NCI-H187 (cell line): Measurements from ENCODE around the gene MDM2.

ENCODE experiments used
- DNase-seq, 2 experiments: peaks; one replicate each; lab custom pipeline; 2025; lab: John Stamatoyannopoulos, UW

MDM2 gene

DNA sequence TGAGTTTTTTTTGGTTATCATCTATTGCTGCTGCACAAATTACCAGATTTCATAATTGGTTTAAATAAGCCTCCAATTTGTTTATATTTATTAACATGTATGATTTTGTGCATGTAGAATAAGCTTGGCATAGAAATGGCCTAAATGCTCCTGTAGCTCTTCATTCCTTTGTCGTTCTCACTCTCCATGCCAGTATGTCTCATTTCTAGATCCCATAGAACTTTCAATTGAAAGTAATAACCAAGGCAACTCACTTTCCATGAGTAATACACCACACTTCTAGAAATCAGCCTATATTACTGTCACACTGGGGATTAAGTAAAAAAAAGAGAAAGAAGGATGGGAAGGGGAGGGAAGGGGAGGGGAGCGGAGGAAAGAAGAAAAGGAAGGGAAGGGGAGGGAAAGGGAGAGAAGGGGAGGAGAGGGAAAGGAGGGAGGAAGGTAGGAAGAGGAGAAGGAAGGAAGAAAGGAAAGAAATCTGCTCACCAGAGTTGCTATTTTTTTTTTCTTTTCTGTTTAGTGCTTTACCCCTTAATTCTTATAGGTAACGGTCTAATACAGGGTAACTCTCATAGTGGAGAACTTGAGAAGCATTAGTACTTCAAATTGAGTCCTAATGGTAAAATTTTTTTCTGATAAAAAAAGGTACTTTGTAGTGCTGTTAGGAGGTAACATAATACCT is 45.6 kb downstream of the MDM2 start:
- DNase-seq, result no peak

- no peak for DNase-seq
These were observed 46.1 kb downstream of the MDM2 start for GRCh38 chr12:68854078-68854468.

- no peak for DNase-seq
These were observed 46.6 kb downstream of the MDM2 start for GRCh38 chr12:68854554-68854953.

DNA sequence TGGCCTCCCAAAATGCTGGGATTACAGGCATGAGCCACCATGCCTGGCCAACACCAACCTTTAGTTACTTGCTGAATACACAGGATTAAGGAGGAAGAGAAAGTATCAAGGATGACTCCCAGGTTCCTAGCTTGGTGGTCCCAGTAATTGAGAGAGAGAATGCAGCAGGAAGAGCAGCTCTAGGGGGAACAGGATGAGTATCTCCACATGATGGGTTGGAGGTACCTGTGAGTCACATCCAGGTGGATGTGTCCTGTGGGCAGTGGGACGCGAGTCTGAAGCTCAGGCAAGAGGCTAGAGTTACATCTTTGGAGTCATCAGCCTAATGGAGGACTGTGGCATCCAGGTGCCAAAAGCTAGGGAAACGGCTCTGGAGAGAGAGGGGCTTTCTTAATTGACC is 47.1 kb downstream of the MDM2 start:
- no peak for DNase-seq

DNA sequence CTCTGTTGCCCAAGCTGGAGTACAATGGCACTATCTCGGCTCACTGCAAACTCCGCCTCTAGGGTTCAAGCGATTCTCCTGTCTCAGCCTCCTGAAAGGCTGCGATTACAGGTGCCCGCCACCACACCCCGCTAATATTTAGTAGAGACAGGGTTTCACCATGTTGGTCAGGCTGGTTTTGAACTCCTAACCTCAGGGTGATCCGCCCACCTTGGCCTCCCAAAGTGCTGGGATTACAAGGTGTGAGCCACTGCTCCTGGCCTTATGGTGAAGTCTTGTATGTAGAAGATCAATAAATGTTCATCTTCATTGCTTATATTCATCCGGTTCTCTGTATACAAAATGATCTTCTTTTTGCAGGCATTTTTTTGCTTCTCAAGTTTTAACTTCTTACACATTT is 47.8 kb downstream of the MDM2 start:
- no peak for DNase-seq

- DNase-seq, result no peak
These were observed 48.5 kb downstream of the MDM2 start for GRCh38 chr12:68856510-68856909.

DNA sequence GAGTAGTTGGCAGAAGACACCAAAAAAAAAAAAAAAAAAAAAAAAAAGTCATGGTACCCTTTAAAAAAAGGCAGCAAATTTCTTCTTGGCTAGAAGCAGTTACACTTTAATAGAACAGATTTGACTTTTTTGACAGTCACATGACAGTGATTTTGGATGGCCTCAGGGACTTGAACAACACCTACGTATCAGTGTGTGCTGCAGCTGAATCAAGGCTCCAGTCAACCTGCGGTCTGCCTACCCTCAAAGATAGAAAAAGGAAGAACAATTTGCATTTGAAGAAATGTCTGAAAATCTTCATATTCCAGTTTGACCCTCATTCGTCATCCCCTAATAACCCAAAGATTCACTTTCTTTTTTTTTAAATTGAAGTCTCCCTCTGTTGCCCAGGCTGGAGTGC is 53.9 kb downstream of the MDM2 start:
- DNase-seq, result no peak

- no peak for DNase-seq
These were observed 55.3 kb downstream of the MDM2 start for GRCh38 chr12:68863109-68863770.

DNA sequence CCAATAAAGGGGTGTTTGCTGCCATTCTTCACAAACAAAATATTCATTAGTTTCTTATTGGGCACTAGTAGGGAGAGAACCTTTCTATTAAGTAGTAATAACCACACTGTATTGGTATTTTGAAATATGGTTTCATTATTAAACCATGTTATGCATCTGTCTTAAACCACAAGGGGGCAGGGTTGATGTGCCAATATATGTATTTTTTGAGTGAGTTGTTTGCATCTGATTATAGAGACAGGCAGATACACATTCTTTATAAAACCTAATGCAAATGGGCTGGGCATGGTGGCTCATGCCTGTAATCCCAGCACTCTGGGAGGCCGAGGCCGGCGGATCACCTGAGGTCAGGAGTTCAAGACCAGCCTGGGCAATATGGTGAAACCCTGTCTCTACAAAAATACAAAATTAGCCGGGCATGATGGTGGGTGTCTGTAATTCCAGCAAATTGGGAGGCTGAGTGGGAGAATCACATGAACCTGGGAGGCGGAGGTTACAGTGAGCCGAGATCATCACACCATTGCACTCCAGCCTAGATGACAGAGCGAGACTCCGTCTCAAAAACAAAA is 56.0 kb downstream of the MDM2 start:
- DNase-seq, result peak; percentile 10 to 60

DNA sequence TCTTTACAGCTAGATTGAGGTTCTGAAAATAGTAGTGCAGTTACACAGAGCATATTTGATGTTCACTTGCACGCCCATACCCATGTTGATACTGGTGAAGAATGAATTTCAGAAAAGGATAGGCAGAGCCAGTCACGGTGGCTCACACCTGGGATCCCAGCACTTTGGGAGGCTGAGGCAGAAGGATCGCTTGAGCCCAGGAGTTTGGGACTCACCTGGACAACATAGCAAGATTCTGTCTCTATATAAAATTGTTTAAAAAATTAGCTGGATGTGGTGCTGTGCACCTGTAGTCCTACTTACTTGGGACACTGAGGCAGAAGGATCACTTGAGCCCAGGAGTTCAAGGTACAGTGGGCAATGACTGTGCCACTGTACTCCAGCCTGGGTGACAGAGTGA is 56.6 kb downstream of the MDM2 start:
- no peak for DNase-seq

GRCh38 chr12:68865399-68866164 is 57.6 kb downstream of the MDM2 start:
- DNase-seq, result no peak

GRCh38 chr12:68866950-68867349 is 59.0 kb downstream of the MDM2 start:
- DNase-seq, result no peak

DNA sequence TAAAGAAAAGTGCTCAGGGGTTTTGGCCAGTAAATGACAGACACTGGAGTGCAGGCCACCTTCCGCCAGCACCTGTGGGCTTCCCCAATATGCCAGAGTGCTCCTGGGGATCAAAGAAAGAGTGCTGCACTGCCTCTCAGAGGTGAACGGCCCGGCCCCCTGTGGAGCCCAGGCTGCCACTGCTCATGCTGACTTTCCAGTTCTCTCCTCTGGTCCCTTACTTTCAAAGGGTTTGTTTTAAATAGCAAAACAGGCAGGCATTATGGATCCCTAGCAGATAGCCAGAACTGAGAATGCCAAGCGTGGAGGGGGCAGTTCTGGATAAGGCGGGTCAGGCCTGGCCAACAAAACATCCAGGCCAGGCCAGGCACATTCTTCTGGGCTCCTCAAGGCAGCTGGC is 59.6 kb downstream of the MDM2 start:
- DNase-seq, result no peak

DNA sequence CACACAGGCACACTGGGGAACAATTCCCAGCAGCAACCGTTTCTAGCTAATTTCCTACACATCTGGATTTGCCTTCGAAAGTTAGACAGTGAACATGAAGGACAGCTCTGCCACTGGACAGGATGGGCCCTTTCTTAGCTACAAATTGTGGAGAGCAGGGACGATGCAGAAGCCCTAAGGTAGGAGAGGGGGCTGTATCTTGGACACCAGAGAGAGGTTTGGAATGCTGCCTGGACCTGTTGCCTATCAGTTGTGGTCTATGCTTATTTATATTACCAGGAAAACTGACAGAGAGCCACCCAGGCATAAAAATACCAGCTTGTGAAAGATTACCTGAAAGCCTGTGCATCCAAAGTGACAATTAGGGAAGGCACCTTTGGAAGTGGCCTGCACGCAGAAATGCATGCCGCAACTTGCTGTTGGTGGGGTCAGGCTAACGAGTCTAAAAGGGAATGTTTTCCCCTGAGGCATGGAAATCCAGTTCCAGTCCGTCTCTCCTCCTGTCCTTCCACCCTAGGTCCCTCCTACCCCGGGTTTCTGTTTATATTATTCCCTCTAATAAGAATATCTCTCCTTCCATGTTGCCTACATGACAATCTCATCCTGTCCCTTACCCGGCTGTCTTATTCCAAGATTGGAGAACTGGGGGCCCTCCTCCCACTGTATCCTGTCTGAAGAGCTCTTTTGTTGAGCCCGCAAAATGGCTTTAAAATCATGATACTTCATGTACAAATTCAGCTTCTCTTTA is 60.2 kb downstream of the MDM2 start:
- DNase-seq, result no peak

GRCh38 chr12:68870011-68870410 is 62.0 kb downstream of the MDM2 start:
- DNase-seq, result no peak

GRCh38 chr12:68870443-68870842 is 62.5 kb downstream of the MDM2 start:
- no peak for DNase-seq

DNA sequence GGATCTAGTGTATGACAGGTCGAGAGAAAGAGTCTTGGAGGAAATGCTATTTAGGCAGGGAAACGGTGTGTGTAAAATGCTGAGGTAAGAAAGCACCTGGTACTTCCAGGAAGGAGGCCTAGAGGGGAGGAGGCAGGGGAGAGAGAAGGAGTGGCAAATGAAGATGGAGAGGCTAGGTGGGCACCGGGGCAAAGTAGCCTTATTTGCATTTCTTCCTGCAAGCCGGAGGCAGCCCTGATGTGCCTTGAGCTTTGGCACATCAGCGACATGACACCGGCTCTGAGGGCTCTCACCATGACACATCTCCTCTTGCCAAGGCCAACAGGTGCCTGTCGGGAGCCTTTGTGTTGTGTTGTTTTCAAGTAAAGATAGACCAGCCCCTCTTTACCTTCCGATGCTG is 63.4 kb downstream of the MDM2 start:
- no peak for DNase-seq

DNA sequence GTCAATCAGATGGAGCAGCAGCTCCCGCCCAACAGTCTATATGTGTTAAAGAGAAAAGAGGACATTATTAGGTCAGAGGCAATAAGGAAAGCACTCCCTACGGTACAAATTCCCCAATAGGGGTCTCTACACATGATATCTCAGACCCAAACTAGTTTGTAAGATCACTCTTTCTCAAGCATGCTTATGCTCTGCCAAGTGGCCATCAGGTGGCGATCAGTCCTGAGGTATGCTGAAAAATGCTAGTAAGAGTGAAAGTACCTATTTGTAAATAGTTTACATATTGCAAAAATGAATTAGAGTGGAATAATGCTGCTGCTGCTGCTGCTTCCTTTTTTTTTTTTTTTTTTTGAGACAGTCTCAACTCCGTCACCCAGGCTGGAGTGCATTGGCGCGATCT is 63.9 kb downstream of the MDM2 start:
- no peak for DNase-seq

DNA sequence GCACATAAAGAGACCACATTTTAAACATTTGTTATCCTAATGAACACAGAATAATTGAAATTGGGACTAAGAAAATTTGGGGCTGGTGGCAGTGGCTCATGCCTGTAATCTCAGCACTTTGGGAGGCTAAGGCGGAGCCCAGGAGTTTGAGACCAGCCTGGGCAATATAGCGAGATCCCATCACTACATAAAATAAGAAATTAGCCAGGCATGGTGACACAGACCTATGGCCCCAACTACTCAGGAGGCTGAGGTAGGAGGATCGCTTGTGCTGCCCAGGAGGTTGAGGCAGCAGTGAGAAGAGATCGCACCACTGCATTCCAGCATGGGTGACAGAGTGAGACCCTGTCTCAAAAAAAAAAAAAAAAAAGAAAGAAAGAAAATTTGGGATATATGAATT is 65.3 kb downstream of the MDM2 start:
- DNase-seq, result no peak

DNA sequence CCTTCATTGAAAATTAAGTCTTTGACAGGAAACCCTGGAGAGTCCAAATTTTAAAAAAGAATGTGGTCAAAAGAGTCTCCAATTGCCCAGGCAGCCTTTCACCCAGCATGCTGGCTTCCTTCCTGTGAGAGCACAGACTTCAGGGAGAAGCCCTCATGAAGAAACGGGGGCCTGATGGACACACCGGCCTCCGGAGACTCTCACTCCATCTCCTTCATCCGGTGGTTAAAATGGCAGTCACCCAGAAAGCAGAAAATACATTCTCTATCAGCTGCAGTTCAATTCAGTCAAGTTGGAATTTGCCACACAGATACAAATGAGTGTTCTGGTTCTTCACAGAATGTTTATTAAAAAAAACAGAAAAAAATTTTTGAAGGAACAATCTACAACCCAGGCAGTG is 68.5 kb downstream of the MDM2 start:
- no peak for DNase-seq

DNA sequence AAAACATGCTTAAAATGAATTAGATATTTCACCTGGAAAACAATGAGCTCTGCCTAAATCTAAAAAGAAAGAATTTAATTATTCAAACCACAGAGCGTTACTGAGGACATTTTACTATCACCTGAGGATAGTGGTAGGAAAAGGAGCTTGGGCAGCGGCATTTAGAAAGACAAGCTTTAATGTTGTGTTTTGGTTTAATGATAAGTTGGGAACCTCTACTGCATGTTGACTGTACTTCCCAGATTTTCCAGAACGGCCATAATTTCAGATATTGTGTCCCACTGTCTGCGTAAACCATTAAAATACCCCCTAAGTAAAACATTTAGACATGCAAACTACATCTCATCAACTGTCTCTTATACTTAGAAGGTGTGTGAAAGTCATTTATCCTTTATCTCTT is 69.6 kb downstream of the MDM2 start:
- DNase-seq, result no peak

- no peak for DNase-seq
These were observed 70.3 kb downstream of the MDM2 start for GRCh38 chr12:68878283-68878682.
